ENCODE results near the gene ASPSCR1.

The ASPSCR1 gene

DNA sequence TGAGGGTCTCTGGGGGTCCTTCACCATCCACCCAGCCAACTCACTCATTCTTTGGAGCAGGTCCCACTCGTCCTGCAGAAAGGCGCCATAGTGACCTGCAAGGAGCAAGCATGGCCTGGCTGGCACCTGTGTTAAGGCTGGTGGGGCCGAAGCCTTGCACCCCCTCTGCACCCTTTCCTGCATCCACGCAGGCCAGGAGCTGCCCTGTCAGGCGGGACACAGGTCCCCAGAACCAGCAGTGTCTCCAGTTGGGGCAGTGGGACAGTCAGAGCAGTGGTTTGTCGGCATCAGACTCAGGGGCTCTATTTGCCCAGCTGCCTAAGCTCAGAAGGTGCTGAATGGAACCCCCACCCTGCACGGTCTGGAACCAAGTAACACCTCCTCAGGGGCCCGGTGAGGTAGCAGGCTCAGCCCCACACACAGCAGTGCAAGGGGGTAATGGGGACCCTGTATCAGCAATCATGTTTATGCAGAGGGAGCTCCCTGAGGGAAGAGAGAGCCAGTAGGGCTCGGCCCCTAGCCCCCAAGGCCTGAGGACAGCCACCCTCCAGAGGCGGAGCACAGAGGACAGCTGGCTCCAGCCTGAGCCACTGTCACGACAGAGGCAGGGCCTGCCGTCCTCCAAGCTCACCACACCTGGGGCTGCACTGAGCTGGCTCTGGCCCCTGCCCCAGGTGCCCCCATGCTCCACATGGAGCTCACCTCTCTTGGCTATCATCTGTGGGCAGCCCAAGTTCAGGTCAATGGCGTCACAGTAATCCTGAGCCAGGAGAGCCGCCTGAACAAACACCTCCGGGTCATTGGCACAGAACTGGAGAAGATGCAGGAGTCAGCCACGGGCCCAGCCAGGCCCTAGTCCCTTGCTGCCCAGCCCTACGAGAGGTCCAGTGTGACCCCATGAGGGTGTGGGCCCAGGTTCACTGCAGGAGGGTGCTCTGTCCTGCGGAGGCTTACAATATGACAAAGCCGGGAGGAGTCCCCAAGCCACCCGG is 86.3 kb downstream of the ASPSCR1 start:
- no peak for TF ChIP-seq ZFX (IDR thresholded peaks at IDR 0.05)
- TF ChIP-seq, protein P1, sequence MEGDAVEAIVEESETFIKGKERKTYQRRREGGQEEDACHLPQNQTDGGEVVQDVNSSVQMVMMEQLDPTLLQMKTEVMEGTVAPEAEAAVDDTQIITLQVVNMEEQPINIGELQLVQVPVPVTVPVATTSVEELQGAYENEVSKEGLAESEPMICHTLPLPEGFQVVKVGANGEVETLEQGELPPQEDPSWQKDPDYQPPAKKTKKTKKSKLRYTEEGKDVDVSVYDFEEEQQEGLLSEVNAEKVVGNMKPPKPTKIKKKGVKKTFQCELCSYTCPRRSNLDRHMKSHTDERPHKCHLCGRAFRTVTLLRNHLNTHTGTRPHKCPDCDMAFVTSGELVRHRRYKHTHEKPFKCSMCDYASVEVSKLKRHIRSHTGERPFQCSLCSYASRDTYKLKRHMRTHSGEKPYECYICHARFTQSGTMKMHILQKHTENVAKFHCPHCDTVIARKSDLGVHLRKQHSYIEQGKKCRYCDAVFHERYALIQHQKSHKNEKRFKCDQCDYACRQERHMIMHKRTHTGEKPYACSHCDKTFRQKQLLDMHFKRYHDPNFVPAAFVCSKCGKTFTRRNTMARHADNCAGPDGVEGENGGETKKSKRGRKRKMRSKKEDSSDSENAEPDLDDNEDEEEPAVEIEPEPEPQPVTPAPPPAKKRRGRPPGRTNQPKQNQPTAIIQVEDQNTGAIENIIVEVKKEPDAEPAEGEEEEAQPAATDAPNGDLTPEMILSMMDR (conservative IDR thresholded peaks at IDR 0.05), result no peak

DNA sequence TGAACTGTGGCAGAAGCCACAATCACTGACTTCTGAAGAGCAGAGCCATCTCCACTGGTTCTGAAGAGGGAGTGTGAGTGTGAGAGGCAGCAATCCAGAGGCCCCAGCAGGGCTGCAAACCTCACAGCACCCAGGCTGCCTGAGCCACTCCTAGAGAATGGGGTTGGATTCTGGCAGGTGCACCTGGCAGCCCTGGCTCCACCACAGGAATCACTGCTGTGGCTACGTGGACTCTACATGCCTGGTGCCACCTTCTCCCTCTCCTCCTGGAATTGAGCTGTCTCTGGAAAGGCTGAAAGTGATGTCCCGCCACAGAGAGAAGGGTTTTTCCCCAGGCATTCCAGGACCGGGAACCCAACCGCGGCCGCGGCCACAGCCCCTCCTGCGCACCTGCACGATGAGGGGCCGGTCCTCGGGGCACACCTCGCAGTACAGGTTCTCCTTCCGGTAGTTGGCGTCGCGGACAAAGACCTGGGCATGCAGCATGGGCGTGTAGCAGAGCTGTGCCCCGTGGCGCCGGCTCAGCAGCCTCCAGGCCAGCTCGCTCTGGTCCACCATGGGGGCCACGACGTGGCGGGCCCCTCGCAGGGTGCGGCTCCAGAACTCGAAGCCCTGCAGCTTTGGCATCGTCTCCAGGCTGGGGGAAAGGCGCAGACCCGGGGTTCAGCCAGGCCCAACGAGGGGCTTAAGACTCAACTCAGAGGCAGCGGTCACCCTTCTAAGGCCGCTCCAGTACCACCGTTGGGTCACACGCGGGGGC is 87.2 kb downstream of the ASPSCR1 start:
- TF ChIP-seq ZFX (IDR thresholded peaks at IDR 0.05), result no peak
- TF ChIP-seq, protein P1 (conservative IDR thresholded peaks at IDR 0.05), result no peak
- H3K27ac ChIP-seq, result peak overlapping the region; percentile 92

More for the DNA sequence above, 86.3 kb downstream of the ASPSCR1 start:
- H3K27ac ChIP-seq, result peak overlapping the region; percentile 92

DNA sequence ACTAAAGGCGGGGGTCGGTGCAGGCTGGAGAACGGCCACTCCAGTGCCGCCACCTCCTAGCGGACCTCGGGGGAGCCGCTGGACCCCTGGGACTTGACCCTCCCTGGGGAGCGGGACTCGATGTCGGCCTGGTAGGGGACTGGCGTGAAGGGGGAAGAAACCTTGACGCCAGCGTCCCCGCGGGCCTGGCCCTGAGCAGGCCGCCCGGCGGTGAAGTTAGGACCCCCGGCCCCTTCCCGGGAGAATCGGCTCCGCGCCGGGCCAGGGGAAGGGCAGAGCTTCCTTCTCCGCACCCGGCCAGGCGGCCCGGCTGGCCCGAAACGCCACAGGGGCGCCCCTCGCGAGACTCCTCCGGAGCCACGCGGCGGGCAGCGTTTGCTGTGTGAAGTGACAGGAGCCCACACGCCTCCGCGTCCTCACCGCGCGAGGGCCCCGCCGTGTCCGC is 87.8 kb downstream of the ASPSCR1 start:
- H3K27ac ChIP-seq, result peak overlapping the region; percentile 92

DNA sequence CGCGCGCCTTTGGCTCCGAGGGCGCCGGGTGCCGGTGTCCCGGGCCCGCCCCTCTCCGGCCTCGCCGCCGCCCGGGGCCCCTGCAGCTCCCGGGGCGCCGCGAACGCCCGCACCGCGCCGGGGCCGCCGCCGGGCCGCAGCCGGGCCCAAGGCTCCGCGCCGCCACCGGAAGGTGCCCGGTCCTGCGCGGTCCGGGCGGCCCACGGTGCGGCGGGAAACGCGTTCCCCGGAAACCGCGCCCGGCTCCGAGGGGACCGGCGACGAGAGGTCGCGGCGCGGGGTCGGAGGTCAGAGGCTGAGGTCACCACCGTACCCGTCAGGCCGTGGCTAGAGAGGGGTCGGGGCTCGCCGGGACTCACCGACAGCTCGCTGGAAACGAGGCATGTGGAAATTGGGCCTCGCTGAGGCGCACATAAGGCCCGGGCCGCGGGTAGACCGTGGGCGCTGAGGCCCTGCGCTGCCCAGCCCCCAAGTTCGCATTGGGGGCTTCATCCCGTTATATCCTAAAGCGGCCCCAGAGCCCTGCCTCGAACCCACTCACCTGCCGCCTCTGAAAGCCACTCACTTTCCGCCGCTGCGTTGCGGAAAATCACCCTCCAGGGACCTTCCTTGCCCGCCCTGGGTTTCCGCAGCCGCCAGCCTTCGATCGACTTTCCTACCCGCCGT is 88.3 kb downstream of the ASPSCR1 start, which contains the start of gene DUS1L:
TSS of gene DUS1L (minus strand) at position 167 of the 666 bp plus-strand sequence. CDS start 745 bp downstream, outside the sequence.
- peak within 1 kb of the TSS; percentile 92 for H3K27ac ChIP-seq
- peak; percentile 97 for TF ChIP-seq ZFX (IDR thresholded peaks at IDR 0.05)
- TF ChIP-seq, protein P1 (conservative IDR thresholded peaks at IDR 0.05), result no peak

More for the DNA sequence above, 87.8 kb downstream of the ASPSCR1 start:
- TF ChIP-seq, protein P1 (conservative IDR thresholded peaks at IDR 0.05), result no peak
- TF ChIP-seq ZFX (IDR thresholded peaks at IDR 0.05), result no peak

Data from C4-2B (cell line).